HG03060 (cell line): ENCODE data around the gene GSE1.
"Not testable (repeated sequence)": the region's sequence is repeated elsewhere in the genome, so short reads cannot be mapped to it uniquely, and the experiment has no call there.

Experiments used
- ATAC-seq: cut with Tn5 transposase; IDR thresholded peaks from one replicate; pipeline ENCODE4 v1.9.1; 2021; ENCODE audit warnings: low read depth, moderate number of reproducible peaks; ENCODE audit not compliant: unreplicated experiment

Gene GSE1

GRCh38 chr16:85589688-85590505, 23.2 kb upstream of the GSE1 start:
- ATAC-seq, result no peak

DNA sequence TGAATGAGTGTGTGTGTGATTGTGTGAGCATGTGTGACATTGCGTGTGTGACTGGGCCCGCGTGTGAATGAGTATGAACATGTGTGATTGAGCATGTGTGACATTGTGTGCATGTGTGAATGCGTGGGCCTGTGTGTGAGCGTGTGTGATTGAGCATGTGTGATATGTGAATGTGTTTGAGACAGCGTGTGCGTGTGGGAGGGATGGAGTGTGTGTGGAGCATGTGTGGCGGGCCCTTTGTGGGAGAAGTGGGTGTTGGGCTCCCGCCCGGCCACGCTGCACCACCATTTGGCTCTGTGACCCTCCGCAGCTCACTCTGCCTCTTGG, 22.7 kb upstream of the GSE1 start:
- no peak for ATAC-seq

GRCh38 chr16:85591381-85591780, 21.7 kb upstream of the GSE1 start:
- ATAC-seq, result no peak

DNA sequence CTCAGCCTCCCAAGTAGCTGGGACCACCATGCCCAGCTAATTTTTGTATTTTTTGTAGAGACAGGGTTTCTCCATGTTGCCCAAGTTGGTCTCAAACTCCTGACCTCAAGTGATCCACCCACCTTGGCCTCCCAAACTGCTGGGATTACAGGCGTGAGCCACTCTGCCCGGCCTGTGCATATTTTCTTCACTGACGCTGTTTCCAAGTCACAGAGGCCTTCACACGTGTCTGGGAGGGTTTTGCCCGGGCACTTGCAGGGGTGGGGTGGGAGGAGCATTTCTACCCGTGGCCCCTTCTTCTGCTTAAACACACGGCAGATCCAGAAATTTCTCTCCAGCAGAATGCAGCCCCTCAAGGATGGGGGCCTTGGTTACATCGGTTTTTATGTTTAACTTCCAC, 20.8 kb upstream of the GSE1 start:
- ATAC-seq, result not testable (repeated sequence)

DNA sequence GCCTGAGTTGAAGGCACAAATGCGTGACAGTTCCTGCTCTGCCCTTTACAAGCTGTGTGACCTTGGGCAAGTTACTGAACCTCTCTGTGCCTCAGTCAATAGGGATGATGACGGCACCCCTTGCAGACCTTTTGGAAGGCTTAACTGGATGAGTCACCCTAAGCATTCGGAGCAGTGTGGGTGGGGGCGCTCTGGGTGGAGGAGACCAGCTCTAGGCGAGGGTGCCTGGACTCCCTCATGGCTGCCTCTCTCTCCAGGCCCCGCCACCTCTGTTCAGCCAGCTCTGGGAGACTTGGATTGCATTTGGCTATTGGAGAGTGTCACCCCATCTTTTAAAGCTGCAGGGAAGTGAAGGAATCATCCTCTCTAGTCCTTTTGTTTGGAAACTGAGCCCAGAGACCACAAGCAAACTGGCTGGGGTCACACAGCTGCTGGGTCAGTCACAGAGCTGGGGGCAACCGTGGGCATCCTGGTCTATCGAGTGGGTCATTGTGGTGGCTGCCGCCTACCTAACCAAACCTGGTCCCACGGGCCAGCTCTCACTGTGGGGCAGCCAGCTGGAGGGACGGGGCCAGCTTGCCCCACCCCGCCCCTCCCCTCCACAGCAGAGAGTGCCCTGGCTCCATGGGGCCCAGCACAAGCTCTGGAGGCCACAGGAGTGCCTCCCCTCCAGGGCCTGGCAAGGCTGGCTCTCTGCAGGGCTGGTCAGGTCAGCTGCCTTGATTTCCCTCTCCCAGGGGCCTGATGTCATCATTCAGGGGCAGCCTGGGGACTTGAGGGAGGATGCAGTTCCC, 20.2 kb upstream of the GSE1 start:
- ATAC-seq, result no peak

- ATAC-seq, result no peak
Observed at GRCh38 chr16:85593494-85594221, 19.5 kb upstream of the GSE1 start.

- ATAC-seq, result no peak
Observed at GRCh38 chr16:85594273-85594977, 18.7 kb upstream of the GSE1 start.

DNA sequence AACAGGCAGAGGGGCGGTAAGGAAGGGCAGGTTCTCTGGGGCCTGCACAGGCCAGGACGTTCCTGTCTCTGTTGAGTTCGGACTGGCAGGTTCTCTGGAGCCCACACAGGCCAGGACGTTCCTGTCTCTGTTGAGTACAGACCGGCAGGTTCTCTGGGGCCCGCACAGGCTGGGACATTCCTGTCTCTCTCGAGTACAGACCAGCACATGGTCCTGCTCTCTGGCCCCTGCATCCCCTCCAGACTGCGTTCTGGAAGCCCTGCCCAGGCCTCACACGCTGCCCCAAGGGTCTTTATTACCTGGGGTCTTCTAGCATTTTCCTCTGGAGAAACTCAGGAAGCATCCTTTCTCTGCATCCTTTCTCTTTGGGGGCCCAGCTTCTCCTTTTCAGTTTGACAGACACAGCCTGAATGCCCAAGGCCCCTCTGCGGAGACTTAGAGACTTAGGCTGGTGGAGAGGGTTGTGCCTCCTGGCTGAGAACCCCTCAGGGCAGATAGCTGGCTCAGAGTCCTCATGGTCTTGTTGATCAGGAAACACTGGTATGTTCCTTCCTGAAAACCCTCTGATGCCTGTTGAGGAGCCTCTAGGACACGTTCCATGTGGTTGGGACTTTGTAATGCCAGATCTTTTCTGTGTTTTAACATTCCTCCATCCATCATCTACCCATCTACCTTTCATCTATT, 18.0 kb upstream of the GSE1 start:
- ATAC-seq, result no peak

- no peak for ATAC-seq
Observed at GRCh38 chr16:85595812-85596502, 17.2 kb upstream of the GSE1 start.

DNA sequence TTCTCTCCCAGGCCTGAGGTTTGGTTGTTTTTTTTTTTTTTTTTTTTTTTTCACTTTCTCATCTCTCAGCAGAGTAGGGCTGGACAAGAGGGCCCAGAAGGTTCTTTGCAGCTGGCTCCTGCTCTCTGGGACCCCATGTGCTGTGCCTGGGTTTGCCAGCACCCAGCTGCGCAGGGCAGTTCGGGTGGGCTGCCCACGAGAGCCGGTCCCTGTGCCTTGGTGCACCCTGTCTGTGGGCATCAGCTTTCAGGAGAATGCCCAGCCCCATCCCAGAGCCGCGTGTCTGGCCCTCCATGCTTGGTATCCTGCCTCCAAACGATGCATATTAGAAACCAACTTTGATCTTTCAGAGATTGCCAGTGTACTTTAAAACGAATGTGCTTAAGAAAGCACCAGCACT, 15.0 kb upstream of the GSE1 start:
- no peak for ATAC-seq

DNA sequence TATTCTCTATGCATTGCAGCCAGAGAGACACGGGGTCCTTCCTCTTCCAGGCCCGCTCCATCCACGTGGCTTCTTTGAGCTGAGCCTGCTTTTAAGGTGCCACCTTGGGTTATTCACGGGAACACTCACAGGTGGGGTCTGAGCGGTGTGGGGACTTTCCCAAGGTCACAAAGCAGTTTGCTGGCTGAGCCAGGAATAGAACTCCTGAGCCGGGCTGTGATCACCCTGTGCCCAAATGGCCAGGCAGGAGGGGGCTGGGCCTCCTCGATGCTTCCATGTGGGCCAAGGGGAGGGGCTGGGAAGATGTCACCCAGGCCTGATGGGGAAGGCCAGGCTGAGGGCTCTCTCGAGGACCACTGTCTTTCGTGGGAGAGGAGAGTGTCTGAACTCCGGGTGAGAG, 13.0 kb upstream of the GSE1 start:
- ATAC-seq, result no peak

DNA sequence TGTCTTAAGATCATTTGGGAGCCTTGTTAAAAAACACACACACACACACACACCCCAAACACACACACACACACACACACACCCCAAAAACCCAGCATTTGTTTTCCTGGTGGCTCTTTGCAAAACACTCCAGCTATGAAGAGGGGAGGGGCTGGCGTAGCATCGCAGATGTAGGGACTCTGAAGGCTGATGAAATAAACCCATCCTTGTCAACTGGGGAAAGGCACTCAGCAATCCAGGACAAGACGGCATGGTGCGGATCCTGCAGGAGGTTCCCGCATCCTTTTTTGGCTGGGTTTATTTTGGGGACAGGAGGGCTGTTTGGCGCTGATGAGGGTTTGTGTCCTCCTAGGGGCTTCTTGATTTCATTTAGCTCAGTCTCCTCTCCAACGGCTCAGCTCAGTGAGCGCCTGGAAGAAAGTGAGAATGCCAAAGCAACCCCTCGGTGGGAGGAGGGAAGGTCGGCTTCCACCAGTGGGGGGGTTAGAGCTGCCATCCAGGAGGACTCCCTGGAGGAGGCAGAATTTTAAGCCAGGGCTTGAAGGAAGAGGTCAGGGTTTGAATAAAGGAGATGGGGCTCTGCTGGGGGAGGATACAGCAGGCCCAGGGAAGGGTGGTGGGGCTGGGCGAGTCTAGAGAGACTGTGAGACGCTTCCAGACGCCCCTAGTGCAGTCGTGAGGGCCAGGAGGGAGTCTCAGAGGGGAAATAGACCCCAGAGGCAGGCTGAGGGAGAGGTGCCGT, 12.4 kb upstream of the GSE1 start:
- ATAC-seq, result no peak

GRCh38 chr16:85601272-85601639, 11.9 kb upstream of the GSE1 start:
- ATAC-seq, result no peak

GRCh38 chr16:85601730-85602401, 11.3 kb upstream of the GSE1 start:
- no peak for ATAC-seq

GRCh38 chr16:85602402-85603202, 10.5 kb upstream of the GSE1 start:
- ATAC-seq, result no peak

DNA sequence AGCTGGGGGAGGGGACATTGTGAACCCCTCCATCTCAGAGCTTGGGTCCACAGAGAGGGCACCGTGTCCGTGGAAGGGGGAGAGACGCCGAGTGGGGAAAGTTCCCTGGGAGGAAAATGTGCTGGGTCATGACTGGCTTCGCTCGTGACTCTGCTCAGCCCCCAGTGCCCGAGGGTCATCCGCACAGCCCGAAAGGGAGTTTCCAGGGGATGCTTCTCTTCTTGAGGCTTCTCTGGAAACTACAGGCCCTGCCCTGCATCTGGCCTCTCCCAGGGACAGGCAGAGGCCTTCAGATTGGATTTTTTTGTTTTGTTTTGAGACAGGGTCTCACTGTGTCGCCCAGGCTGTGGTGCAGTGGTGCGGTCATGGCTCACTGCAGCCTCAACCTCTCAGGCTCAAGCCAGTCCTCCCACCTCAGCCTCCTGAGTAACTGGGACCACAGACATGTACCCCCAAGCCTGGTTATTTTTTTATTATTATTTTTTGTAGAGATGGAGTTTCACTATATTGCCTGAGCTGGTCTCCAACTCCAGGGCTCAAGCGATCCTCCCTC, 9.8 kb upstream of the GSE1 start:
- no peak for ATAC-seq

DNA sequence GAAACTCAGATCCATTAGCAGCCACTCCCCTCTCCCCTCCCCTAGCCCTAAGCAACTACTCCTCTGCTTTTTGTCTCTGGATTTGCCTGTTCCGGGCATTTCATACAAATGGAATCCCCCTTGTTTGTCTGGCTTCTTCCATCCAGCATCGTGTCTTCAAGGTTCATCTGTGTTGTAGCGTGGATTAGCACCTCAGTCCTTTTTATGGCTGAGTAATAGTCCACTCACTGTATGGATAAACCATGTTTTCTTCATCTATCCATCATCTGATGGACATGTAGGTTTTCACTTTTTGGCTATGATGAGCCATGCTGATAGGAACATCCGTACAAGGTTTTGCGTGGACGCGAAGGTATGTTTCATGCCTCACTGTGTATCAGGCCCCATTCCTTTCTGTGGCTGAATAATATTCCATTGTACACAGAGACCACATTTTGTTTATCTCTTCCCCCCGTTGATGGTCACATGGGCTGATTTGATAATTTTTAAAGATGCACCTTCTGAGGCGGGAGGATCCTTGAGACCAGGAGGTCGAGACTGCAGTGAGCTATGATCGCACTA, 8.9 kb upstream of the GSE1 start:
- ATAC-seq, result no peak
